HG02623 (cell line): ENCODE results near the gene PDSS2.
"Not testable (repeated sequence)": the region's sequence is repeated elsewhere in the genome, so short reads cannot be mapped to it uniquely, and the experiment has no call there.

ENCODE experiments used
- ATAC-seq: cut with Tn5 transposase; IDR thresholded peaks from one replicate; pipeline ENCODE4 v1.9.1; 2021; ENCODE audit warnings: moderate library complexity; ENCODE audit not compliant: unreplicated experiment

Gene PDSS2

GRCh38 chr6:107186047-107186446, 273.3 kb downstream of the PDSS2 start:
- ATAC-seq = no peak

GRCh38 chr6:107185391-107185970, 273.9 kb downstream of the PDSS2 start:
- ATAC-seq = no peak

- ATAC-seq = no peak
These were observed 274.9 kb downstream of the PDSS2 start for GRCh38 chr6:107184435-107184834.

GRCh38 chr6:107180099-107180498, 279.3 kb downstream of the PDSS2 start:
- no peak for ATAC-seq

GRCh38 chr6:107179004-107179403, 280.4 kb downstream of the PDSS2 start:
- ATAC-seq = no peak

GRCh38 chr6:107173779-107174178, 285.6 kb downstream of the PDSS2 start:
- no peak for ATAC-seq

- no peak for ATAC-seq
These were observed 287.9 kb downstream of the PDSS2 start for GRCh38 chr6:107171513-107171912.

- ATAC-seq = not testable (repeated sequence)
These were observed 295.1 kb downstream of the PDSS2 start for GRCh38 chr6:107164299-107164698.

- ATAC-seq = no peak
These were observed 297.8 kb downstream of the PDSS2 start for GRCh38 chr6:107161521-107161920.

- no peak for ATAC-seq
These were observed 302.7 kb downstream of the PDSS2 start for GRCh38 chr6:107156617-107157016.

GRCh38 chr6:107154801-107155160, 304.6 kb downstream of the PDSS2 start:
- no peak for ATAC-seq

GRCh38 chr6:107154131-107154800, 305.1 kb downstream of the PDSS2 start:
- no peak for ATAC-seq

GRCh38 chr6:107152638-107153430, 306.5 kb downstream of the PDSS2 start:
- no peak for ATAC-seq

GRCh38 chr6:107144666-107145065, 314.7 kb downstream of the PDSS2 start:
- no peak for ATAC-seq

GRCh38 chr6:107144014-107144413, 315.4 kb downstream of the PDSS2 start:
- ATAC-seq = no peak

GRCh38 chr6:107140581-107140980, 318.8 kb downstream of the PDSS2 start:
- no peak for ATAC-seq

GRCh38 chr6:107136324-107136723, 323.0 kb downstream of the PDSS2 start:
- not testable (repeated sequence) for ATAC-seq

GRCh38 chr6:107135048-107135680, 324.2 kb downstream of the PDSS2 start:
- not testable (repeated sequence) for ATAC-seq

GRCh38 chr6:107132330-107132954, 326.9 kb downstream of the PDSS2 start:
- no peak for ATAC-seq

- no peak for ATAC-seq
These were observed 329.9 kb downstream of the PDSS2 start for GRCh38 chr6:107129370-107129925.

- ATAC-seq = no peak
These were observed 330.8 kb downstream of the PDSS2 start for GRCh38 chr6:107128577-107128976.
